GM21360 (cell line): ENCODE results near the gene ICE2.

ENCODE experiments used
- ATAC-seq: cut with Tn5 transposase; IDR thresholded peaks from one replicate; pipeline ENCODE4 v1.9.1; 2021; ENCODE audit warnings: mild to moderate bottlenecking, moderate library complexity; ENCODE audit not compliant: unreplicated experiment

Gene ICE2

DNA sequence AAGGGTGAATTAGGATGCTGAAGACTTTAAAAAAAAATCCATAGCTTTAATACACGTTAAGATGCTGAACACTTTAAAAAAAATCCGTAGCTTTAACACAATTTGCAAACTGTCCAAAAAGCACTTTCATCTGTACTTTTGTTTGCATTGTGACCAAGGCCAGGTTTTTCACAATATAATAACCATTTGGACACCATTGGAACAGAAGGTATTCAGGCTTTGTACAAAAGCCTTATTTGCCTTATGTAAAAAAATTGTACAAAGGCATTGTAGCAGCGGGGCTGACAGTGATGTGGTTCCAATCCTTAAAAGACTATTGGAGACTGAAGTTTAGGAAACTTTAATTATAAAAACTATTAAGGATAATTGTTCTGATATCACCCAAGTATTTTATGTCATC is 15.2 kb upstream of the ICE2 start:
- ATAC-seq = no peak

DNA sequence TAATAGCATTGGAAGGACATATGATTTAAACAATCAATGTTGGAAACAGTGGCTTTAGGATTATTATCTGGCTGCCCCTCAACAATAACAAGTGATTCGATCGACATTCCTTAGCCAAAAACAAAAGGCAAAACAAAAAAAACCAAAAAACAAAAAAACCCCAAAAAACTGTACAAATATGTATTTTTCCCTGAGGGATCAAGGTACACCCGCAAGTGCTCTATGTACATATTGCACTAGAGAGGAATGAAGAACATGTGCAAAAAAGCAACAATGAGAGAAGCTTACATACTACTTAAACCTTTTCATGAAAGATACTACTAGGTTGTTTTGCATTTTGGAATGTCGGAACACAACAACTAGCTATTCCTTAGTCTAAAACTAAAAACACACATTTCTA is 14.2 kb upstream of the ICE2 start:
- no peak for ATAC-seq

DNA sequence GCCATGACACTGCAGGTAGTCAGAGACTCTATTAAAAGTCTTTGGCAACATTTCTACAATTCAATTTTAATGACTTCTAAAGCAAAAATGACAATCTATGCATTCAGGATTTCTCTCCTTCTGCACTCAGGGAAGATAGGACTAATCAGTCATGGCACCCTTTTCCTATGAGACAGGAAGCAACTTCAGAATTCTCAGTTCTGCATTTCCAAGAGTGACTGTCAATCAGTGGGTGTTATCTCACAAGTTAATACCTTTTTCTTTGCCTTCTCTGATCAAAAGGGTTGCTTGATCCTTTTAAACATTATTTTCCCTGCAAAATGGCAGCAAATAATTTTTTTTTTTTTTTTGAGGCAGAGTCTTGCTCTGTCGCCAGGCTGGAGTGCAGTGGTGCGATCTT is 7.8 kb upstream of the ICE2 start:
- ATAC-seq = no peak

DNA sequence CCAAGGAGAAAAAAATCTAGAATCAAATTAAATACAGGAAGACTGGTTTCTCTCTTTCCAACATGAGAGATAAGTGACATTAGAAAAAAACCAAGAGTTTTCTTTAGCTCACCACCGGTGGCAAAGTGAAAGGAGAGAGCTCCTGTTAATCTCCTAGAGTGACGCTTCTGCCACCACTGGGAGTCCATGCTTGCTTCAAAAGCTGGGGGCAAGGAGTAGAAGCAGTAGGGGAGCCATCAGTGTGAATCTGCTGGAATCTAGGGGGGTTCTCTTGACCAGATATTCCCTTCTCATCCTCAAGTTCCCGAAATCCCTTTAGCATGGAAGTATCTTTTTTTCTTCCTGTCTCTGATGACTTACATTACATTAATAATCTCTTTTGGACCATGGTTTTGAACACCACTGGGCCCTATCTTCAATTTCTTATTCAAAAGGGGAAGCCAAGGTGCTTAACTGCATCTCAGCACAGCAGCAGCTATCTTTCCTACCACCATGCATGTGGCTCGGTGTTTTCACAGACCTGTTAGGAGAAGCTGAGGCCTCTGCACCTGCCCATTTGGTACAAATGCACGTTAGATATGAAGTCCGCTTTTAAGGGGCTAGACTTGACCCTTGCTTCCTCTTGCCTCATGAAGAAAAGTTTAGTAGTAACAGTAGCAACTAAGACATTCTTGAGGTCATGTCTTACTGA is 6.6 kb upstream of the ICE2 start:
- no peak for ATAC-seq

DNA sequence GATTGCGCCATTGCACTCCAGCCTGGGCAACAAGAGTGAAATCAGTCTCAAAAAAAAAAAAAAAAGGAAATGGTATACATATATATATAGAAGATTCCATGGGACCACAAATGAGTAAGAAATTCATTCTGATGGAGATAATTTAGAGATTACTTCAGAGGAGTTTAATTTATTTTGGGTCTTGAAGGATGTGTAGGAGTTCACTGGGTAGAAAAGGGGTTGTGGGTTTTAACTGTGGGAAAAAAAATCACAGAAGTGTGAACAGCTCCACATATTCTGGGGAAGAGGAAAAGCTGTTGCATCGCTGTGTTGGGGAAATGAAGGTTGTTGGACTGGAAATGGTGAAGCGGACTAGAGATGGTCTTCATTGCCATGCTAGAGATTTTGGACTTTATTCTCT is 4.1 kb upstream of the ICE2 start:
- no peak for ATAC-seq

DNA sequence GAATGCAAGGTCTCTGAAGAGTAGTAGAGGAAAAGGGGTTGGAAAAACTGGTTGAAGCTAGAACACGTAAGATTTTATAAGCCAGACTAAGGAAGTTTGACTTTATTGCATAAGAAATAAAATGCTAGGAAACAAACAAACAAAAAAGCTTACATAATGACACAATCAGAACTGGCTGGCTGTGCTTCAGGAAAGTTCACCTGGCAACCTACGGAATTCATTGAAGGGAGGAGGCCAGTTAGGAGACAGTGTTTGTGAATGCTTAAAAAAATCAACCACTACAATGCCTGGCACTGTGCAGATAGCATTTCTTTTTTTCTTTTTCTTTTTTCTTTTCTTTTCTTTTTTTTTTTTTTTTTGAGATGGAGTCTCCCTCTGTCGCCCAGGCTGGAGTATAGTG is 1.9 kb upstream of the ICE2 start:
- ATAC-seq = no peak

DNA sequence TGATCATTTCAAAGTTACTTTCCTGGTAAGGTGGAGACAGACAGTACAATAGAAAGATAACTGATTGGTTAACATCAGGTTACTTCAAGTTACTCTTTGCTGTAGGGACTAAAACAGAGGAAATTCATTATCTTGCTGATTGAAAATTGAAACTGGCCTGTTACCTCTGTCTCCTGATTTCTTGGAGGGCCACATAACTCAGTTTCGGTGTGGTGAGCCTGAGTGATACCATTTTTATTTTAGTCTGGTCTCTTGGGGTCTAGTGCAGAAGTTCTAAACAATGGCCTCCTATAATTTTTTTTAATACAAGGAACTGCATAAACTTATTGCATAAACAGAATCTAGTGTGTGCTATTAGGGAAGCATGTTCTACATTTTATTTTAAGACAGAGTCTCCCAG is 1.2 kb upstream of the ICE2 start:
- ATAC-seq = no peak

DNA sequence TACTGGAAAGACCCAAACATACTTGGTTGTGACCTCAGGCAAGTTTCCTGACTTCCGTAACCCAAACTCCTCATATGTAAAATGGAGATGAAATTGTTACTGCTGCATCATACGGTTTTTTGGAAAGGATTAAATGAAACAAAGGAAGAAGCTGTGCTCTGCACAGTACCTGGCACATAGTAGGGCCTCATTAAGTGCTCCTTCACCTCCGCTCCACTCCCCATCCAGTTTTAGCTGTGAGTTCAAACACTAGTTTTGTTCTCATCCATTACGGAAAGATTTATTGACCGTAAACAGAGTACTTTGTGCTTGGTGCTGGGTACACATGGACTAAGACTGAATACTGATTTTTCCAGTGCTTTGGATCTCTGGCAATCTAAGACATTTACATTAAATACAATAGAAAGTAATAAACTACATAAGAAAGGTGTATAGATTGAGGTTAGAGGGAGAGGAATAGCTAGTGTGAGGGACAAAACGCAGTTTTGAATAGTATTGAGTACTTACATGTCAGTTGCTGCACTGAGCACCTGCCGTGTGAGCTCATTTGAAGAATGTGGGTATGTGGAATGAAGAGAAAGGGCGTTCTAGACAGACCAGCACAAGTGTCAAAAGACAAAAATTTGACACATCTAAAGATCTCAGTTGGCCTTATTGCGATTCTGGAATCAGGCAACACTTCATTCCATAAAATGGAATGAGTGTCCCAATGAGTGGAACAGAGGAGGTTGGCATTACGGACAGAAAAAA is 594 bp upstream of the ICE2 start:
- no peak for ATAC-seq

DNA sequence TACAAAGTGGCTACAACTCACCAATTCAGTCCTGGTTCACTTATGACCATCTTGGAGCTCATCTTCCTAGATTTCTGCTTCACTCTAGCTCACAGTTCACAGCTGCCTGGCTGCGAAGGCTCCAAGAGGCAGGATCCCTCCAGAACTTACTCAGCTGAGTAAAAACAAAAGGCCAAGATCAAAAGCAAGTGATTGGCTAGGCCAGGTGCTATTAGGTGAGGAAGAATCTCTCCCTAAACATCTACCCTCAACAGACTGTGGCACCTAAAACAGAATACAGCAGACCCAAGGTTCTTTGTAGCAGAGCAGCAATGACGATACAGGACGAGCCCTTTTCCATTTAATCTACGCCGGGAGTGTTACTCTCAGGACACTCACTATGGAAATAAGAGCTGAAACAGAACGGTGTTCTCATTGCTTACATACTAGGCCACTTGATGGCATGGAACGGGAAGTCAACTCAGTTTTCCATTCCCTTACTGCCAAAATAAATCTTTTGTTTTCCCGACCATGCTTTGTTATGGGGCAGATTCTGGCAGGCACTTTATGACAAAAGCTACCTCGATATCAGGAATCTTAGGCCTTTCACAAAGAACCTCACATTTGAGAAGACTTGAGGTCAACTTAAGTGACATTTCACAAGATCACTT is 901 bp downstream of the ICE2 start:
- no peak for ATAC-seq

DNA sequence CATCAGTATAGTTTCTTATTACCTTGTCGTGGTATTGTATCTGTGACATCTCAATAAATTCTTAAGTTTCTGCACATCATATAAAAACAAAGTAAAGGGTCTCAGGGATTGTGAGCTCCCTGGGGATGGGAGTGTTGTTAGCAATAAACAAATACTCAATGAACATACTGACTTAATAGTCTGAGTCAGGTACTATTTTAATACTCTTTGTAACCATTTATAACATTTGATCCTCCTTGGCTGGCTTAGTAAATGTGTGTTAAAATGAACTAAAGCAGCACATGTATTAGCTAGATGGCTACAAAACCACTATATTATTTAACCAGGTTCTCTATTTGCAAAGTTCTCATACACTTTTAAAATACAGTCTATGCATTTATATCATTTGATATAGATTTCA is 1.8 kb downstream of the ICE2 start:
- no peak for ATAC-seq

DNA sequence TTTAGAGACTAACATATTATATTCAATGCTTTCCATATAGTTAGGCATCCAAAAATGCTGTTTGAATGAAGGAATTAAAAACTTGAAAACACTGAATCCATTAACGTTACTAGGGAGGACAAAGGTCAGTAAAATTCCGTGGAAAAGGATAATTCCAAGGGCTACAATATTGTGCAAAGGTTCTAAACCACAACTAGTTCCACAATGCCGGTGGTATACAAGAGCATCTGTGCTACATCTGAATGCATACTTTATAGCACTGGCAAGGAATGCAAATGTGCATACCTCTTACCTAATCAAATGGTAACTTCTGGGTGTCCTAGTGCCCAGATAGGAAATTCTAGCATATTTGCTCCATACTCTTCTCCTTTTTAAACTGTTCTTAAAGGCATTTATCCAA is 2.2 kb downstream of the ICE2 start:
- ATAC-seq = no peak

DNA sequence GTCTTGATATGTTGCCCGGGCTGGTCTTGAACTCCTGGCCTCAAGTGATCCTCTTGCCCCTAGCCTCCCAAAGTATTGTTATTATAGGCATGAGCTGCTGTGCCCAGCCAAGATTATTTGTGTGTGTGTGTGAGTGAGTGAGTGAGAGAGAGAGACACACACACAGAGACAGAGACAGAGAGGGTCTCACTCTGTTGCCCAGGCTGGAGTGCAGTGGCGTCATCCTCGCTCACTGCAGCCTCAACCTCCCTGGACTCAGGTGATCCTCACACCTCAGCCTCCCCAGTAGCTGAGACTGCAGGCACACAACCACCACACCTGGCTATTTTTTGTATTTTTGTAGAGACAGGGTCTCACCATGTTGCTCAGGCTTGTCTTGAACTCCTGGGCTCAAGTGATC is 5.8 kb downstream of the ICE2 start:
- ATAC-seq = no peak

DNA sequence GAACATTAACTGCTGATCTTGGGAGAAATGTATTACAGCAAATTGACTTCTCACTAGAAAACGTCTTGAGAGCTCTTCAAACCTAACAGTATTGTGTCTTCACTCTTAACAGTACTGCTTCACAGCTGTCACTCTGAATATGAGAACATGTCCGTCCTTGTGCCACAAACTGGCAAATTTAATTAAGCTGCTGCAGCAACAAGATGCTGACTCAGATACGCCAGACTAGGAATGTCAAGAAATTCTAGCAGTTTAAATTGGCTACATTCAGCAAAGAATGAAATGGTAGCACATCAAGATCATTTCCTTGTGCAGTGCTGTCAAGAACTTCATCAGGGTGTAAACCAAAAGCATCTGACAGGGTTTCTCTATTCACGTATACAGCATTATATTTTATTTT is 7.6 kb downstream of the ICE2 start:
- no peak for ATAC-seq

DNA sequence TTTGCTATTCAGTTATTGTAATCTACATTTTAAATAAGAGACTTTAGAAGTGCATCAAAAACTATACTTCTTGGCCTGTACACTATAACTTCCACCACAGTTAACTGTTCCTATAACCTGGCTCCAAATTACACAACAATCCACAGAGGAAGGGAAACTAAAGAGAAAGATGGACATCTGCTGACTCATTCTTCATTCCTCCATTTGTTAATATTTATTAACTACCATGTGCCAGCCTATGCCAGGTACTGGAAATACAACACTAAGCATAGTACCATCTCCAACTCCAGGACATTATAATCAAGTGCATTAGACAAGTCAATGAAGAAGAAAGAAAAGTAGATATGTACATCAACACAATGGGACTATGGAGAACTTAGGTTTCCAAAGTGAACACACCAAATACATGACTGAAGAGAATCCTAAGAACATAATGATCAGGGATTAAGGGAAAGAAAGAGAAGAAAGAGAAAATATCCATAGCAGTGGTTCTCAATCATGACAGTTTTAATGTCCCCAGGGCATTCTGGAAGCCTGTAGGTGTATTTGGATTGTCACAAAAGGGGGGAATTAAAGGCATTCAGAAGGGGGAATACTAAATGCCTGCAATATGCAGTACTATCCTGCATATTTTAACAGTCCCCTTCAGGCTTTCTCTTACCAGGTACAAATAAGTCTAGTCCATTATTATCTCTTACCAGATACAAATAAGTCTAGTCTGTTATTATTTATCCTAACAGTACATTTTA is 8.9 kb downstream of the ICE2 start:
- ATAC-seq = no peak

DNA sequence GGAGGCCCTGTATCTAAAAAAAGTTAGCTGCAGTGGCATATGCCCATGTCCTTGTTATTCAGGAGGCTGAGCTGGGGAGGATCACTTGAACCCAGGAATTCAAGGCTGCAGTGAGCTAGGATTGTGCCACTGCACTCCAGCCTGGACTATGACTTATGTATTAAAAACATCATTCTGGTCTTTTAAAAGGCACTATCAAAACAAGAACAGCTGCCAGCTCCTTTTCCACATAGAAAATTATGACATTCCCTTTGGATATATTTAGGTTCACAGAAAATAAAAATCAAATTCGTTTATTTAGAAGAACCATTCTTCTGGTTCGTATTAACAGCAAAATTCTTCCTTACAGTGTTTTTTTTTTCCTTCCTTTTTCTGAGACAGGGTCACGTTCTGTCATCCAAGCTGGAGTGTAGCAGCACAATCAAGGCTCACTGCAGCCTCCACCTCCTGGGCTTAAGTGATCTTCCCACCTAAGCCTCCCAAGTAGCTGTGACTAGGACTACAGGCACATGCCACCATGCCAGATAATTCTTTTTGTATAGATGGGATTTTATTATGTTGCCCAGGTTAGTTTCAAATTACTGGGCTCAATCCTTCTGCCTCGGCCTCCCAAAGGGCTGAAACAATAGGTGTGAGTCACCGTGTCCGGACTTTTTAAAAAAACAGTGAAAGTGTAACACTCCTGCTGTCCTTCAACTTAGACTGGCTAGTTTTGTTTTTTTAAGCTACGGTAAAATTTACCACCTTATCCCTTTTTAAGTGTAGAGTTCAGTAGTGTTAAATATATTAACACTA is 13.9 kb downstream of the ICE2 start:
- no peak for ATAC-seq

DNA sequence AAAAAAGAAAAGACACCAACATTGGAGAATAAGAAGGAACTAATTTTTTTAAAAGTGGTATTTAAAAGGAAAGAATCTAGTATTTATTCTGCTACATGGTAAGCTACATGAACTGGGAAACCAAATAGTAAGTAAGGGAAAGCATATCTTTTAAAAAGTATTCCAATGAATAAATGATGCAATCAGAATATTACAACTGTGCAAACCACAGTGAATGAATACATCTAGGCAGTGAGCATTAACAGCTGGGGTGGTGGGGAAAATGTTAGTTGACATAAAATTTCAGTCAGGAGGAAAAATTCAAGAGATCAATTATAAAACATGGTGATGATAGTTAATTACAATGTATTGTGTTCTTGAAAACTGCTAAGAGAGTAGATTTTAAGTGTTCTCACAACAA is 16.9 kb downstream of the ICE2 start:
- no peak for ATAC-seq

DNA sequence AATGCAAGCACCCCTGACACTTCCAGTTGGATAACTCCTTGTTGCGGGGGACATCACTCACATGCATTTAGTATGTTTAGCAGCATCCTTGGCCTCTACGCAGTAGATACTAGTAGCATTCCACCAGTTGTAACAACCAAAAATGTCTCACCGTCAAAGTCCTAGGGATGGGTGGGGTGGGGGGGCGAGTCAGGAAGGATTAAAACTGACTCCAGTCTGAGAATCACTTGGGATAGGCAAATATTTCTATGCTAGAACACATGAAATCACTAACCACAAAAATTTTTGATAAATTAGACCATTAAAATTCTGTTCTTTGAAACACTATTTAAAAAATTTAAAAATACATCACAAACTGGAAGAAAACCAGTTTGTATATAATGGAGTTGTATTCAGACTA is 18.0 kb downstream of the ICE2 start:
- ATAC-seq = no peak

DNA sequence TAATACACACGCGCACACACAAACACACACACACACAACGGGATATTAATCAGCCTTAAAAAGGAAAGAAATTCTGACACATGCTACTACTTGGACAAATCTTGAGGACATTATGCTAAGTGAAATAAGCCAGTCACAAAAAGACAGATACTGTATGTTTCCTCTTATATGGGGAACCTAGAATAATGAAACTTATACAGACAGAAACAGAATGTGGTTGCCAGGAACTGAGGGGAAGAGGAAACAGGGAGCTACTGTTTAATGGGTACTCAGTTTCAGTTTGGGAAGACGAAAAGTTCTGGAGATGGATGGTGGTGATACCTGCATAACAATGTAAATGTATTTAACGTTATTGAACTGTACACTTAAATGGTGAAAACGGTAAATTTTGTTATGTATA is 20.2 kb downstream of the ICE2 start:
- no peak for ATAC-seq

DNA sequence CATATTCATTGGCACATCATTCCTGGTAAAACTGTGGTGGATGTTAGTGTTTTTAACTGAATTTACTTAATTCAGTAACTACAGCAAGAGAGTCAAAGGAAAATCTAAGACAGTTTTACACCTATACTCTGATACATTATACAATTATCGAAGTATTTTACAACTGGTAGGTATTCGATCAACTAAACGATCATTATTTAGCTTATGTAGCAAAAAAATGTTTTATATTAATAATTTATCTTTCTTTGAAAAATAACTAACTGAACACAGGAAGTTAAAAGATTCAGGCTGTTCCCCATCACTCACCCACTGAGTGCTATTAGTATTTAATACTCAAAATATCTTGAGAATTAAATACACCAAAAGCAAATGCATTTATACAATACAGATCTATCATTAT is 21.0 kb downstream of the ICE2 start:
- no peak for ATAC-seq

DNA sequence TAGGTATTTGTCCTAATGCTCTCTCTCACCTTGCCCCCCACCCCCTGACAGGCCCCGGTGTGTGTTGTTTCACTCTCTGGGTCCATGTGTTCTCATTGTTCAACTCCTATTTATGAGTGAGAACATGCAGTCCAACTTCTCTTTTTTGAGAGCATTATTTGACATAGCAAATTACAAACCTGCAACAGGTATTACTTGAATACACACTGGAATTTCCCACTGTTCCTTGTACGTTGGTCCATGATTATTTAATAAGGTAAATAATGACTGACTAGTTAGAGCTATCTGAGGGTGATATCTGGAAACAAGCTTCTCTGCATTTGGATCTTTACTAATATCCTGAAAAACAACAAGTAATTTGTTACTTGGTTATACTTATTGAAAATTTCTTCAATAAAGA is 24.1 kb downstream of the ICE2 start:
- no peak for ATAC-seq
